ELF-1 (cell line): ENCODE results near the gene SSBP3.
"Not testable (repeated sequence)": the region's sequence is repeated elsewhere in the genome, so short reads cannot be mapped to it uniquely, and the experiment has no call there.

Experiments used
- DNase-seq: peaks from one replicate; pipeline ENCODE4 v3.0.0-alpha.2; 2016; ENCODE audit warnings: low read depth, low spot score

The SSBP3 gene

DNA sequence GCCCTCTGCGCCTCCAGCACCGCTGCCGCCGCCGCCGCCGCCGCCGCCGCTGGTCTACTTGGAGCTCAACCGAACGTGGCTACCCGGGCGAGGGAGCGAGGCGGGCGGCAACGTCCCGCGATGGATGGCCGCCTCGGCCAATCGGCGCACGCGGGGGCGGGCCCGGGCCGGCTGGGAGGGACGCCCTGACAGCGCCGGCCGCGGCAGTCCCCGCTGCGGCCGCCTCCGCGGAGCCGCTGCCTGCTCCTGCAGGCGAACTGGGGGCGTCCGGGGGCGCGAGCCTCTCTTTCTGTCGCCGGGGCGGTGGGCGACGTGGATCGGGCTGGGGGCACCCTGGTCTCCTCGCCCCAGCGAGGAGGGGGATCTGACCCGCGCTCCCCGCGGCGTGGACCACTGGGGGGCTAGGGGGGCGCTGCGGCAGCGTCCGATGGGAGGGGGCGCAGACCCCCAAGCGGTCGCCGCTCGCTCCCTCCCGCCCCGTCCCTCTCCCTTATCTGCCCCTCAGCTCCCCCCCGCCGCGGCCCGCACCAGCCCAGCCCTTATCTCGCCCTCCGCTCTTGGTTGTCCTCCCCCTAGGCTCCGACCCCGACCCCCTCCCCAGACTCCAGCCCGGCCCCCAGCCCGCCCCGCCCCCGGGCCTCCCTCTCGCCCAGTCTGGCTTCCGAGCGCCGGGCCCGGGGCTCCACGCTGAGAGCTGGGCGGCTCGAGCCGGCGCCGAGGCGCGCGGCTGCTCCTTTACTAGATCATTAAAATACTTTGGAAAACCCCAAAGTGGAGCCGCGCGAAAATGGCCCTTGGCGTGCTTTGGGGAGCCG is at the start of gene SSBP3:
Gene SSBP3, minus strand, starts transcription at position 56 of the 815 bp plus-strand sequence.
- DNase-seq = peak; percentile 92

DNA sequence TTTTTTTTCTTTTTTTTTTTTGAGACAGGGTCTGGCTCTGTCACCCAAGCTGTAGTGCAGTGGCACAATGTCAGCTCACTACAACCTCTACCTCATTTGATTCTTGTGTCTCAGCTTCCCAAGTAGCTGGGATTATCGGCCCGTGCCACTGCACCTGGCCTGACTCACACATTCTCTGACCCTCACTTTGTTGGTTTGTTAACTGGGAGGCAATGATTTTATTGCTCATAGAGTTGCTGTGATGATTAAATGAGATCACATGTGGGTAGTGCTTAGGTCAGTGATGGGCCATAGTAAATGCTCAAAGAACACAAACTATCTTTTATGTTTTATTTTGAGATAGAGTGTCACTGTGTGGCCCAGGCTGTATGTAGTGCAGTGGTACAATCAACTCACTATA is 47.3 kb upstream of the SSBP3 start:
- no peak for DNase-seq

DNA sequence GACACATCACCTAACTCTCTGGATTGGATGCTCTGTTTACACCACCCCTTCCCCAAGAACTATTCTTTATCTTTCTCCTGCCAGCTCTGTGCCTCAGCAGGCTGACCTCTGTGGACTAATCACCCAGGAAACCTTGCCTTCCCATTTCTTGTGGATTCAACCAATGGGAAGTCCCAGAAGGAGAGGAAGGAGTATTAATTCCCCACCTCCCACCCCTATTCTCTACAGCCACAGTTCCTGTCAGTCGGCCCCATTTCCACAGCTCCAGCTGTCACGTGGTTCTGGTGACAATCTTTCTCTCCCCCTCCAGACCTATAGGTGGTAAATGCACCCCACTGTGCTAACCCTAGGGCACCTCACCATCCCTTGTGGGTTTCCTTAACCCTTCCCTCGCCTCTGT is 46.8 kb upstream of the SSBP3 start:
- no peak for DNase-seq

DNA sequence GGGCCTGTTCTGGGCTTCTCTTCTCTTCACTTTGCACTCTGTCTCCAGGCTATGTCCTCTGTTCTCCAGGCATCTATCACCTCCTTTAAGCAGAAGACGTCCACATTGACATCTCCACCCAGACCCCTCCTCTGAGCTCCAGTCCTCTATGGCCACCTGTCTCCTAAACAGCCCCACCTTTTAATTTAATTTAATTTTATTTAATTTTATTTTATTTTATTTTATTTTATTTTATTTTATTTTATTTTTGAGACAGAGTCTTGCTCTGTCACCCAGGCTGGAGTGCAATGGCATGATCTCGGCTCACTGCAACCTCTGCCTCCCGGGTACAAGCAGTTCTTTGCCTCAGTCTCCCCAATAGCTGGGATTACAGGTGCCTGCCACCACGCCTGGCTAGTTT is 43.2 kb upstream of the SSBP3 start:
- not testable (repeated sequence) for DNase-seq

DNA sequence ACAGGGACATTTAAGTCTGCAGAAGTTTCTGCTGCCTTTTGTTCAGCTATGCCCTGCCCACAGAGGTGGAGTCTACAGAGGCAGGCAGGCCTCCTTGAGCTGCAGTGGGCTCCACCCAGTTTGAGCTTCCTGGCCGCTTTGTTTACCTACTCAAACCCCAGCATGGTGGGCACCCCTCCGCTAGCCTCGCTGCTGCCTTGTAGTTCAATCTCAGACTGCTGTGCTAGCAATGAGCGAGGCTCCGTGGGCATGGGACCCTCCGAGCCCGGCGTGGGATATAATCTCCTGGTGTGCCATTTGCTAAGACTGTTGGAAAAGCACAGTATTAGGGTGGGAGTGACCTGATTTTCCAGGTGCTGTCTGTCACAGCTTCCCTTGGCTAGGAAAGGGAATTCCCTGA is 42.6 kb upstream of the SSBP3 start:
- not testable (repeated sequence) for DNase-seq

DNA sequence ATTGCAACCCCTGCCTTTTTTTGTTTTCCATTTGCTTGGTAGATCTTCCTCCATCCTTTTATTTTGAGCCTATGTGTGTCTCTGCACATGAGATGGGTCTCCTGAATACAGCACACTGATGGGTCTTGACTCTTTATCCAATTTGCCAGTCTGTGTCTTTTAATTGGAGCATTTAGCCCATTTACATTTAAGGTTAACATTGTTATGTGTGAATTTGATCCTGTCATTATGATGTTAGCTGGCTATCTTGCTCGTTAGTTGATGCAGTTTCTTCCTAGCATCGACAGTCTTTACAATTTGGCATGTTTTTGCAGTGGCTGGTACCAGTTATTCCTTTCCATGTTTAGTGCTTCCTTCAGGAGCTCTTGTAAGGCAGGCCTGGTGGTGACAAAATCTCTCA is 40.9 kb upstream of the SSBP3 start:
- DNase-seq = not testable (repeated sequence)

DNA sequence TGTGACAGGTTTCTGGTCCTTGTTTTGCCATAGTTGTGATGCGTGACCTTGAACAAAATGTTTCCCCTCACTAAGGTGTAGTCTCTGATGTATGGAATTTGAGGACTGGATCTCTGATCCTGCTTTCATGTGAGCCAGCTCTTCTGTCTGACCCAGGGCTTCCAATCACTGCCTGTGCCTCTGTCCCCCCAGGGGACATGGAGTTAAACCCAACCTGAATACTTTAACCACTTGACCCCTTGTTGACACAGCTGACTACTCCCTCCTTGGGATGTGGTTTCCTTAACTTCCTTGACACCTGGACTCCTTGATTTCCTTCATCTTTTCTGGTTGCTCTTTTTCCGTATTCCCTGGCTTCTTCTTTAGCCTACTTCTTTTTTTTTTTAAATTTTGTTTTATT is 36.0 kb upstream of the SSBP3 start:
- DNase-seq = peak; percentile 51

DNA sequence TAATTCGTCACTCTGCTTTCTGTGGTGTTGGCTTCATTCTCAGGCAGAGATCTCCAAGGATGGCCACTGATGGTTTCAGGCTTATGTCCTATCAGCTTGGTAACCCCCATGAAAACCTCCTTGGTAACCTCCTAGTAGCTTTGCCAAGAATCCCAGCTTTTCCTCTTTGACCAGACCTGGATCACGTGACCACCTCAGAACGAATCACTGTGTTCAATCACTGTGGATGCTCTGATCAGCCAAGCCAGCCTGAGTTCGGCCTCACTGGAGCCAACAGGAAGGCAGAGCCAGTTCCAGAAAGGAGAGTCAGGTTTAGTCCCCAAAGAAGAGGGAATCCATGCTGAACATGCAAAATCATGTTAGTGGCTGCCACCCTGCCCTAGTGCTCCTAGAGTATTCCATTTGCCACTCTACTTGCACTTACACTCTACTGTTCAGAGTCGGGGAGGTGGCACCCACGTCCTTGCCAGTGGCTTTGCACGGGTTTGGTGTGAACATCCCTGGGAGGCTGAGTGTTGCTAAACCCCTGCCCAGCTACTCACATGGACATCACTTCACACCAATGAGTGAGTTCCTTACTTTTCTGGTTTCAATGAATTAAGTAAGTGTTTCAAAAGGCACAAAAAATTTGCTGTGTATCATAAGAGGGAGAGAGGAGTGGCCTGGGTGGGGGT is 33.5 kb upstream of the SSBP3 start:
- no peak for DNase-seq

DNA sequence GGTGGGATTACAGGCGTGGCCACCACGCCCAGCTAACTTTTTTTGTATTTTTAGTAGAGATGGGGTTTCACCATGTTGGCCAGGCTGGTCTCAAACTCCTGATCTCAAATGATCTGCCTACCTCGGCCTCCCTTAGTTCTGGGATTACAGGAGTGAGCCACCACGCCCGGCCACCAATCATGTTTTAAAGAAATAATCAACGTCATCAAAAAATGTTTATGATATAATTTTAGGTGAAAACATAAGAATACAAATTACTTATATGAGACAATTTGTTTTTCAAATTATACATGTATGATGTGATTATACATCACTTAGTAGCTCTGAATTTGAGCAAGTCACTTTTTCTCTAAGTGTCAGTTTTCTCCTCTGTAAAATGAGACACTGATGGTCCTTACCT is 31.6 kb upstream of the SSBP3 start:
- no peak for DNase-seq

DNA sequence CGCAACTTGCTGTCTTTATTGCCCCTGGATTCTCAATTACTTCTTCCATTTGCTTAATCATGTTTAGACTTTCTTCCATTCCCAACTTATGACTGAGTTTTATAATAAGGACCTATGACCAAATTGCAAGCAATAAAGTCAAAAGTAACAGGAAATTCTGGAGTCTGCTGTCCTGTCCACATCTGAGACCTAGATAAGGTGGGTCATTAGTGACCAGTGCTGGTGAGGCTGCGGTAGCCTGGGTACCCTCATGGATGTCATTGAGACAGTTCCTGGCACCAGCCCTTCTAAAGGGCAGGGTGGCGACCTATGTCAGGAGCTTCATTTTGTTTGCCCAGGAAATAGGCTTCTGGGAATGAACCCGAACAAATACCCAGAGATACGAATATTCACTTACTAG is 30.6 kb upstream of the SSBP3 start:
- no peak for DNase-seq

DNA sequence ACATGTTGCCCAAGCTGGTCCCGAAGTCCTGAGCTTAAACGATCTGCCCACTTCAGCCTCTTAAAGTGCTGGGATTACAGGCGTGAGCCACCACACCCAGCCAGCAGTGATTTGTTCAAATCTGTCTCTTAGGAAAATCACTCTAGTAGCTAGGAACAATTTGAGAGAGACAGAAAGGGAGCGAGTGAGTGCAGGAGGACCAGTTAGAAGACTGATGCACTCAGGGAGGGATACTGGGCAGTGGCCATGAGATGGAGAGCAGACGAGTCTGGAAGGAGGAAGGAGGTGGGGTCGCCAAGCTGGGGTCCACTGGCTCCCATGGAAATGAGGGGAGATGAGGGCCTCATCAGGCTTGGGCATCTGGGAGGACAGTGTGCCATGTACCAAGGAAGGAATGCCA is 23.6 kb upstream of the SSBP3 start:
- no peak for DNase-seq

DNA sequence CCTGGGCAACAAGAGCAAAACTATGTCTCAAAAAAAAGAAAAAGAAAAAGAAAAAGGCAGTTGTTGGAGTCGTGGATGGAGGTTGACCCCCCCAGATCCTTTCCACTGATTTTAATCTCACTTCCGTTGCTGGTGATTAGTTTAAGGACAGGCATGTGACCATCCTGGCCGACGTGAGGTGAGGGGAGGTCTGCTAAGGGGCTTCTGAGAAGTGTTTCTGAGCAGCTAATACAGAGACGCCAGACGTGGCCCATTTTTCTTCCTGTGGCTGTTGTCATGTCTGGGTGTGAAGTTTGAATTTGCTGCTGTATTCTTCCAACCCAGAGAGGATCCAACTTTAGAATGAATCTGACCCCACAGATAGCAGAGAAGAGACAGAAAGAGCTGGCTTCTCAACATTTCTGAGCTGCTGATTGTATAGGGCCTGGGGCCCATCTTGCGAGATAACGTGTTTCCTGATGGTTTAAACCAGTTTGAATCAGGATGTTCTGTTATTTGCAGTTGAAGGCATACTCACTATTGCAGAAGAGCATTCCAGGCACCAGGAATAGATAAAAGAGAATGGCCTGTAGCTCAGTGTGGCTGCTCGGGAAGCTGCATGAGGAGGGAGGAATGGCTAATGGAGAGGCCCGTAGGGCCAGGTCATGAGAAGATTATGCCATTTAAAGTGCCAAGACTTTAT is 22.8 kb upstream of the SSBP3 start:
- peak; percentile 57 for DNase-seq

DNA sequence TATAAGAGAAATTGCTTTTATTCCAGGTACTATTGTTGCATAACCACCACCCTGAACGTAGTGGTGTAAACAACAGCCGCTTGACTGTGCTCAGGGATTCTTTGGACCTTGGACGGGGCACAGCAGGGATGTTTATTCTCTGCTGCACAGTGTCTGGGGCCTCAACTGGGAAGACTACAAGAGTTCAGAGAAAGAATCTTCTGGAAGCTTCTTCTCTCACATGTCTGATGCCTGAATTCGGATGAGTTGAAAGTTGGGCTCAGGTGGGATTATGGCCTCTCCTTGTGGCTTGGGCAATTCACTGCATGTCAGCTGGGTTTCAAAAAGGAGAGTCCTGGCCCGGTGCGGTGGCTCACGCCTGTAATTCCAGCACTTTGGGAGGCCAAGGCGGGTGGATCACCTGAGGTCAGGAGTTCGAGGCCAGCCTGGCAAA is 19.0 kb upstream of the SSBP3 start:
- no peak for DNase-seq

DNA sequence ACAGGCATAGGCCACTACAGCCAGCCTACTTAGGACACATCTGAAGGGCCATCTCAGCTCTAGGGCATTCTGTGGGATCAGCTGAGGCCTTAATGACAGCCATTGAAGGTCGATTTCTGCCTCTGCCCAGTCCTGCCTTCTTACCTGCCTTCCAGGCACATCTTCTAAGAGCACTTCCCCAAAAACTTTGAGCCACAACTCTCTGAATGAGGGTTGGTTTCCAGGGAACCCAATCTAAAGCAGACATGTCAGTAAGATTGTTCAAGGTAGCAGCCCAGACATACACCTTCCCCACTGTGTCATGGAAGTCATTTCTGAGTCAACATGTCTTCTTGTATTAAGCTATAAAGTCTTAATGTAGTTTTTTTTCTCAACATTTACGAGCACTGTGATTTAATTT is 18.2 kb upstream of the SSBP3 start:
- no peak for DNase-seq

DNA sequence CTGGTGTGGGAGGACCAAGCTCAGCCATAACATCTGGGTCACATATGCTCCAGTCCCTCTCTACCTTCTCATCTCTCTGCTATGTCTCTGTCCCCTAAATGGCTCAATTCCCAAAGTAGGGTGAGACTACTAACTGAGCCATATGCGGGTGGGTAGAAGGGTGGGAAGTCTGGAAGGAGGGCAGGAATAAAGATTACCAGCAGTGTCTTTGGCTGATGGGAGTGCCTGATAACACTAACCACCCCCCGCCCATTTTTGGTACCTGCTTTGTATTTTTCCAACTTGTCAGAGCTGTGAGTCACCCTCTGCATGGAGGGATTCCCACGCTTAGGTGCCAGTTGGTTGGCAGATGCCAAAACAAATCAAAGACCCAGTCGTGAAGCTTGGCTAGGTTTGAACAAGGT is 14.9 kb upstream of the SSBP3 start:
- DNase-seq = peak; percentile 43

DNA sequence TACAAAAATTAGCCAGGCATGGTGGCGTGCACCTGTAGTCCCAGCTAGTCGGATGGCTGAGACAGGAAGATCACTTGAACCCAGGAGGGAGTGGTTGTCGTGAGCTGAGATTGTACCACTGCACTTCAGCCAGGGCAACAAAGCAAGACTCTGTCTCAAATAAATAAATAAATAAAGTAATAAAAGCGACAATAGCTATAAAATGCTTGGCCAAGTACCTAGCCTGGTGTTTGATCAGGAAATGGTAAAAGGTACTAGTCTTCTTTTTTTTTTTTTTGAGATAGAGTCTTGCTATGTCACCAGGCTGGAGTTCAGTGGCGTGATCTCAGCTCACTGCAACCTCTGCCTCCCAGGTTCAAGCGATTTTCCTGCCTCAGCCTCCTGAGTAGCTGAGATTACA is 12.4 kb upstream of the SSBP3 start:
- DNase-seq = not testable (repeated sequence)

DNA sequence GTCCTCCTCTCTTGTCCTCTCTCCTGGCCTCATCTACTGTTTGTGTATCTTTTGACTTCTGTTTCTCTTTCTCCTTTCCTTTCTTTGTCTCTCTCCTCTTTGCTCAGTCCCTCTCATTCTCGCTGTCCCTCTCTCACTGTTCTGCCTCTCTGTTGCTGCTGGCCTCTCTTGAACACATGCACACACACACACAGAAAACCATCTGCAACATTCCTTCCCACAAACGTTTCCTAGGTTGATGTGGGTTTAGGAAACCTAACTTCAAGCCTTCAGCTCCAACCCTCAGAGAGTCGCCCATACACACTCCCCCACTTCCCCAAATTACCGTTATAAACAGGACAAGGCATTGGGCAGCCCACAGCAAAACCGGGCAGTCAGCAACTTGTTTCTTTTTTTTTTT is 10.9 kb upstream of the SSBP3 start:
- no peak for DNase-seq

DNA sequence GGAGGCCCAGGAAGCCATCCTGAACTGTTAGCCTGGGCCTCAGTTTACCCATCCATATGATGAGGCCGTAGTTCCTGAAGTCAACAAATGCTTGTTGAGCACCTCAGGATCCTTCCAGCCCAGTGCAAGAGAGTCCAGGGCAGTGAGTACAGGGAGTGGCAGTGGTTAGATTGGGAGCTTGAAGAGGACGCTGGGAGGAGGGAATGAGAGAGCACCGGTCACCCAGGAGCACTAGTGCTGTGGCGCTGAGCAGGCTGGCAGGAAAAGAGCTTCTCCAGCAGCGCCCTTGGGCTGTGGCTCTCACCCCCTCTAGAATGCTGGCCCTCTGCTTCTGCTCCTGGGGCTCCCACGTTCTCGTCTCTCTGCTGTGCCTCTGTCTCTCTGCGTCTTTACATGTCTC is 10.2 kb upstream of the SSBP3 start:
- no peak for DNase-seq

DNA sequence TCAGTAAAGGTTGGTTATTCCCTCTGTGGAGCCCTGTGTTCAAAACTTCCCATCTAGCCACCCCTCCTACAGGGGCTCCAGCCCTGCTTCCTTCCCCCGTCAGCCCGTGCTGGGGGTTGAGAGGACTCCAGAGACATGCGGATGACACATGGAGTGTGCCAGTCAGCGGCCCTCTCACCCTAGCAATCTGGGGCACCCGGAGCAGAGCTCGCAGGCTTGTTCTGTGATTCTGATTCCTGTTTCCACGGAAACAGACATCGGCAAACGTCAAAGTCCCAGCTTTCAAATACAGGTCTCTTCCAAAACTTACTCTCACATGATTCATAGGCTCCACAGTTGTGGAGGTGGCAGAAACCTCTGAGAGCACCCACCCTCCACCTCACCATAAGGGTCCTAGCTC is 9.8 kb upstream of the SSBP3 start:
- no peak for DNase-seq

DNA sequence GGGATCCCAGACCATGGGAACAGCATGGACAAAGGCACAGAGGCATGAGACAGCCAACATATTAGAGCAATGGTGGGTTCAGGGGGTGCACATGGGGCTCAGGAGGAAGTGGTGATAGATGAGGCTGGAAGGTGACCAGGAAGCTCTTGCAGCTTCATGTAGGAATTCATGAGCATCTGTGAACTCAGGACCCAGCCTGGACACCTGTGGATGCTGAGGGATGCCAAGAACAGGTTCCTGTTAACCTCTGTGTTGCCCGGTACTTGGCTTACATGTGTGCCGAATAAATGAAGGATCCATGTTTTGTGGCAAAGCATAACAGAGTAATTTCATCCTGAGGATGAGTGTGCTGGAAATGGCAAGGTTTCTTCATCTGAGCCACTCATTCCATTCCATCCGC is 9.3 kb upstream of the SSBP3 start:
- no peak for DNase-seq

DNA sequence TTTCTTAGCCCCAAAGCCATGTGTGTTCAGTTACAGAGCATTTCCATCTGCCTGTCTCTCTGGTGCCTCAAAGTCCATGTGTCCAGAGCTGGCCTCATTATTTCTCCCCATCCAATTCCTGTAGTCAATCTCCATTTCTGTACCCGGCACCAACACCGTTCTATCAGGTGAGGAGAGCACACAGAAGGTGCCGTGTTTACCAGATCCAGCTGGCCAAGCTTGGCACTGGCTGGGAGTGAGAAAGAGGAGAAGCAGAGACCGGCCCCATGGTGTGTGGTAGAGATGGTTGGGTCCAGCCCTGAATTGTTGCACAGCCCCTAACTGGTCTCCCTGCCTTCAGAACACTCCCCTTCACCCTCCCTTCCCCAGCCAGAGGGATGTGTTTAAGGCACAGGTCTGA is 7.5 kb upstream of the SSBP3 start:
- no peak for DNase-seq

DNA sequence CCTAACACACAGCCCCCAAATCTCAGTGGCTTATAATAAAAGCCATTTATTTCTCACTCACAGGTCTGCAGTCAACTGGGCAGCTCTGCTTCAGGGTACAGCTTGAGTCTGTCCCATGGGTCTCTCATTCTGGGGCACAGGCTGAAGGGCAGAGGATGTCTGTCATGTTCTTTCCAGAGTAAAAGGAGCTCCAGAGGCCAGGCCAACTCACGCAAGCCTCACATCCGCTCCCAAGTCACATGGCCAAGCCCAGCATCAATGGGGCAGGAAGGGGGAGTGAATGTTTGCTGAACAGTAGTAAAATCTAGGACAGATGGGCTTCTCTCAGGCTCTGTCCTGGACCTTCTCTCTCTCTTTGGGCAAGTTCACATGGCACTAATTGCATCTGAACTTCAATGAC is 7.1 kb upstream of the SSBP3 start:
- DNase-seq = peak; percentile 19

DNA sequence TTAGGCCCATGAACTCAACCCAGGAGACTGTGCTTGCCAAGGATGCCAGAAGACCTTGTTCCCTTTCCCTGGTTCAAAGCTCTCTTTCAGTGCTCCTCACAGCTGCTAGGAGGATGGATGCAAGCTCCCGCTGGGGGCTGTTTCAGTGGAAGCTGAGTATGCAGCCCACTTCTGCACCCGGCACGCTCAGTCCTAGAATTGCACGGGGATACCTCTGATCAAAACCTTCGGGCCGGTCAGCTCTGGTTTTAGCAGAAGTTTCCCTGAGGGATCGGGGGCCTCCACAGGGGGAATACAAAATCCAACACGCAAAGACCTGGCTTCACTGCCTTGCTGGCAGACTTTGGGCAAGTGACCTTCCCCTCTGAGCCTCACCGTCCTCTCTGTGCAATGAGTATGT is 4.2 kb upstream of the SSBP3 start:
- peak; percentile 36 for DNase-seq
